HepG2 (cell line): ENCODE data around the gene BOLA3. TPM values are rescaled to one million over a fixed set of nuclear protein-coding genes. Genes with fewer than 3 reads are reported as not detected.
A peak's percentile ranks its signal among the peaks of the same experiment; 100 is the strongest.

Experiments
- ATAC-seq: fragments of 200-7000 bp; cut with Tn5 transposase; 3 replicates; pipeline ENCODE4 v1.9.1; 2020; ENCODE audit warnings: mild to moderate bottlenecking, moderate library complexity
- BruUV-seq: library from RNA; stranded (reverse); fragments of 400-500 nt; replicated peaks from 2 replicates; lab custom pipeline; 2021; lab: Mats Ljungman, UMichigan
- CTCF ChIA-PET: fragments of 300-600 bp; formaldehyde crosslinking; extraction: SDS; loops from one replicate; lab custom pipeline; 2021; ENCODE audit warnings: low total read pairs, inconsistent platforms, low intra/inter-chr PET ratio; lab: Yijun Ruan, JAX
- POLR2A ChIA-PET: fragments of 350-600 bp; sonication (Branson Sonifier 250); formaldehyde crosslinking; loops from one replicate; lab custom pipeline; 2020; ENCODE audit warnings: antibody characterized with exemption, inconsistent platforms; lab: Yijun Ruan, JAX
- DNase-seq: peaks from one replicate; pipeline ENCODE4 v3.0.0-alpha.2; 2015; ENCODE audit warnings: low spot score
- FAIRE-seq: peaks from 3 replicates; lab custom pipeline; 2011; peaks lifted over from hg19 to GRCh38; lab: Jason Lieb, UNC
- H2AFZ ChIP-seq: one replicate; pipeline ENCODE4 v1.6.1; 2011; ENCODE audit warnings: low read length, inconsistent platforms
- H3K27ac ChIP-seq: fragments of 300-600 bp; 3 replicates; pipeline ENCODE4 v1.8.0; 2011; ENCODE audit warnings: mixed run types, mild to moderate bottlenecking, mixed read lengths, low read length, inconsistent platforms; ENCODE audit not compliant: insufficient read depth; ENCODE audit errors: extremely low read length
- H3K27me3 ChIP-seq, 2 experiments: fragments of 200-600 bp in 1 of 2; 2 replicates in 1 of 2; 3 replicates in 1 of 2; pipeline versions ENCODE4 v1.6.0 to v1.8.0; 2011; ENCODE audit warnings: low read length in 2 of 2, mild to moderate bottlenecking in 2 of 2, moderate library complexity in 2 of 2, inconsistent platforms in 1 of 2; ENCODE audit not compliant: insufficient read depth in 2 of 2, control insufficient read depth in 1 of 2
- H3K36me3 ChIP-seq, 2 experiments: fragments of 200-600 bp in 1 of 2; replicated peaks in 1 of 2; 2 replicates in 1 of 2; 3 replicates in 1 of 2; pipeline versions ENCODE4 v1.5.1 to v1.8.0; 2011; ENCODE audit warnings: low read length in 2 of 2, inconsistent platforms in 1 of 2; ENCODE audit not compliant: insufficient read depth in 2 of 2, control insufficient read depth in 1 of 2
- H3K4me1 ChIP-seq: 2 replicates; pipeline ENCODE4 v1.5.1; 2012; ENCODE audit warnings: low read length, inconsistent platforms; ENCODE audit not compliant: insufficient read depth
- H3K4me2 ChIP-seq: 2 replicates; pipeline ENCODE4 v1.6.0; 2011; ENCODE audit warnings: low read depth, low read length, inconsistent platforms
- H3K4me3 ChIP-seq, 3 experiments: fragments of 200-600 bp in 1 of 3; sonication (generic), shearing (Covaris generic) in 1 of 3; replicated peaks in 1 of 3; 2 replicates each; pipeline ENCODE4 v1.5.1; 2011 to 2016; ENCODE audit warnings: low read length in 3 of 3, inconsistent platforms in 2 of 3, low read depth in 2 of 3, mild to moderate bottlenecking in 2 of 3, control low read depth in 1 of 3, mixed read lengths in 1 of 3; ENCODE audit not compliant: insufficient read depth in 1 of 3
- H3K79me2 ChIP-seq: one replicate; pipeline ENCODE4 v1.6.1; 2011; ENCODE audit warnings: low read length, inconsistent platforms; ENCODE audit not compliant: insufficient read depth
- H3K9ac ChIP-seq: 2 replicates; pipeline ENCODE4 v1.6.0; 2011; ENCODE audit warnings: mild to moderate bottlenecking, low read depth, low read length, inconsistent platforms; ENCODE audit not compliant: insufficient read depth
- H3K9me3 ChIP-seq: 2 replicates; pipeline ENCODE4 v1.5.1; 2012; ENCODE audit warnings: mild to moderate bottlenecking, low read length
- H4K20me1 ChIP-seq: 2 replicates; pipeline ENCODE4 v1.6.0; 2011; ENCODE audit warnings: inconsistent platforms, mild to moderate bottlenecking, low read length, moderate library complexity; ENCODE audit not compliant: insufficient read depth
- CEBPZ ChIP-seq: IDR thresholded peaks from 2 replicates; pipeline ENCODE4 v1.6.1; 2012; ENCODE audit warnings: low read length, improper control_type of control experiment
- SIX4 ChIP-seq: sonication (generic); formaldehyde crosslinking; IDR thresholded peaks from 2 replicates; pipeline ENCODE4 v1.4.0; 2020; ENCODE audit warnings: missing genetic modification reagents
- STAG1 ChIP-seq: sonication (generic); formaldehyde crosslinking; IDR thresholded peaks from 2 replicates; pipeline ENCODE4 v1.4.0; 2020; ENCODE audit warnings: missing genetic modification reagents
- WGBS: methylation state at CpG from one replicate; pipeline ENCODE4 v1.1.6; 2017; ENCODE audit warnings: low lambda C conversion rate; 5-methylcytosine and 5-hydroxymethylcytosine counted together
- in situ Hi-C: cut with HindIII; loops from 2 replicates; pipeline ENCODE4 v1.10.0; 2017; ENCODE audit warnings: low pct_unique_long_range_greater_than_20kb; ENCODE audit not compliant: extremely low pct_ligation_motif_present
- intact Hi-C: fragments of 100-400 bp; cut with micrococcal nuclease; formaldehyde crosslinking; loops from one replicate; pipeline ENCODE4 v1.10.0; 2022; ENCODE audit not compliant: unreplicated experiment
- polyA plus RNA-seq, 8 experiments: library from polyadenylated mRNA; depleted of rRNA in 3 of 8; stranded (reverse) in 7 of 8; unstranded in 1 of 8; fragments of >200 nt; fragmentation: Illumina TruSeq in 4 of 8; extraction: Trizol in 4 of 8; gene quantifications; 2 replicates each; pipeline versions ENCODE4 v1.2.1 to v1.2.3, GENCODE V29; 2011 to 2016; ENCODE audit warnings: low read depth in 4 of 8, missing spikeins in 1 of 8, mixed read lengths in 1 of 8; ENCODE audit not compliant: insufficient read depth in 1 of 8
- total RNA-seq, 5 experiments: library from RNA; depleted of rRNA; stranded (reverse); fragments of >200 nt; fragmentation: Illumina TruSeq; extraction: Trizol; gene quantifications; 2 replicates each; pipeline ENCODE4 v1.2.3, GENCODE V29; 2016; ENCODE audit warnings: low read depth in 1 of 5
- TF ChIP-seq, protein P1 (sequence below): sonication (generic); formaldehyde crosslinking; IDR thresholded peaks from 2 replicates; pipeline ENCODE4 v1.8.0; 2022; ENCODE audit warnings: mild to moderate bottlenecking, missing genetic modification reagents, moderate library complexity

The BOLA3 gene
- total and polyA plus RNA-seq, 2 of the 13 experiments (the other 11 are each of a cell fraction or from before 2014, with no cell fraction given): 89.7 to 170 TPM

DNA sequence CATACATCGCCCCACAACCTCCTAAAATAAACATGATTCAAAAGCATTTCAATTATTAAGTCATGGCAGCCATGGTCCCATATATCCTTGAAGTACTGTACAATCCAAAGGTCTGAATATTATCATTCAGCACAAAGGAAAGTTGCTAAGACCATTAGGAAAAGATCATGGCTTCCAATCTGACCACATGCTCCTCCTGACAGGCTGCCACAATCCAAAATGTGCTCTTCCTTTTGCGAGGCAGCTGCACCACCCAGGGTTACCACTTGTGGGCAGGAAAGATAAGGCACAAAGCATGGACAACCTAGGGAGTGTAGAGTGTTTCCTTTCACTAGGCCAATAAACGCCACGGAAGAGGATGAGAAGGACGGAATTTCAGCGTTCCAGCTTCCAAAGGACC is 5.4 kb downstream of the BOLA3 start:
- no peak overlapping the region for H3K4me3 ChIP-seq
- peak; percentile 71 for FAIRE-seq
- POLR2A ChIA-PET: no interaction called here
- no TSS peak for BruUV-seq
- CTCF ChIA-PET: no interaction called here
- WGBS: 94% methylated on average over 6 of the region's 6 CpGs
- TF ChIP-seq, protein P1, sequence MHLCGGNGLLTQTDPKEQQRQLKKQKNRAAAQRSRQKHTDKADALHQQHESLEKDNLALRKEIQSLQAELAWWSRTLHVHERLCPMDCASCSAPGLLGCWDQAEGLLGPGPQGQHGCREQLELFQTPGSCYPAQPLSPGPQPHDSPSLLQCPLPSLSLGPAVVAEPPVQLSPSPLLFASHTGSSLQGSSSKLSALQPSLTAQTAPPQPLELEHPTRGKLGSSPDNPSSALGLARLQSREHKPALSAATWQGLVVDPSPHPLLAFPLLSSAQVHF: no peak
- TF ChIP-seq SIX4 (CRISPR knock-in tag) (no peak), STAG1 (CRISPR knock-in tag) (peak; percentile 16; the same call in 1 of the 2 replicates), CEBPZ (no peak)
- H3K36me3 ChIP-seq: peaks cover 5 to 28% of the 10 kb centered on the region in 2 experiments; a peak in 4 of 5 replicates
- DNase-seq: no peak
- H3K27me3 ChIP-seq: no peaks in the 10 kb centered on the region; a peak in 1 of 5 replicates
- no peak overlapping the region for H2AFZ ChIP-seq
- no peak overlapping the region for H3K4me2 ChIP-seq
- H3K27ac ChIP-seq: no peak overlapping the region
- H3K79me2 ChIP-seq: peaks cover 12% of the 10 kb centered on the region
- intact Hi-C loops (no loop called here), in situ Hi-C loops (loop anchor here (25.0 kb wide), 1 partner anchor 305 kb away; the partner anchor contains the start of gene STAMBP)
- no peak overlapping the region for H3K9ac ChIP-seq
- no peaks in the 10 kb centered on the region for H4K20me1 ChIP-seq
- peak; percentile 37; the same call in 2 of the 3 replicates for ATAC-seq
- H3K9me3 ChIP-seq: no peaks in the 10 kb centered on the region
- peaks cover 16% of the 10 kb centered on the region for H3K4me1 ChIP-seq
